ENCODE results near the gene MXRA5.
"Not testable (repeated sequence)": the region's sequence is repeated elsewhere in the genome, so short reads cannot be mapped to it uniquely, and the experiment has no call there.

Gene MXRA5

DNA sequence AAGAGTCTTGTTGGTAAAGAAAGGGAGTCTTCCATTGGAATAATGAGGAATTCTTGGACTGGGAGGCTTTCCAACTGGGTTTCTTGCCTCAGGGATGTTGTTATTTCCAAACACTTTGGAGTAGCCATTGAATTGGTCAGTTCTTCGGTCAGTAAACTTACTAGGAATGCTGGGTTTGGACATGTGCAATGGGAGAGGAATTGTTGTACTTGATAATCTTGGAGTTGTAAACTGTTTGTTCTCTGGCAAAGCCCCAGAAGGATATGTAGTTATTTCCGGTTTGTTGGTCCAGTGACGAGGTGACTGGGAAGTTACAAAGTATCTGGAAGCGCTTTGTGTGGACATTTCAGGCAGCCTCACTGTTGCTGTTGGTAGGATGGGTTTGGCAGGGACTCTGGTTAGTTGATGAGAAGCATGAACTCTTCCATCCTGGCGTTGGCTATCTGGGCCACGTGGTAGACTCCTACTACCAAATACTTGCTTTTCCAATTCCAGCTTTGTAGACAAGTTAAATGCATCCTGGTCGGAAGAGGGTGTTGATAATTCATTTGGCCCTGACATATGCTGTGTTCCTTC lies 25.9 kb downstream of the MXRA5 start:
- DNase-seq: no peak

DNA sequence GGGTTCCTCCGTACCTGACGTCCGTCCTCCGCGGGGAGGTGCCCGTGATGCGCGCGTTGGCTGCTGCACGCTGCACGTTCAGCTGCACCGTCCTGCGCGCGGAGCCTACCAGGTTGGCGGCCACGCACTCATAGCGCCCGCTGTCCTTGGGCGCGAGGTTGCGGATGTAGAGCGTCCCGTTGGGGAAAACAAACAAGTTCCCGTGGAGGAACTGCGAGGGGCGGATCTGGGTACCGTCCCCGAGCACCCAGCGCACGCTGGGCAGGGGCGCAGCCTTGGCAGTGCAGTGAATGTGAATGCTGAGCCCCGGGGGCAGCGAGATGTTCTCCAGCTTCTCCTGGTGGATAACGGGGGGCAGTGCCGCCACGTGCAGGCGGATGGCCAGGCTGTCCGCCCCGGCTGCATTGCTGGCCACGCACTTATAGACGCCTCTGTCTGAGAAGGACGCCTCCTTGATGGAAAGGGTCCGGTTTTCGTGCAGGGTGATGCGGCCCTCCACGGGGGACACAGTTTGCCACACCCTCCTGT lies 29.2 kb downstream of the MXRA5 start:
- no peak for DNase-seq

DNA sequence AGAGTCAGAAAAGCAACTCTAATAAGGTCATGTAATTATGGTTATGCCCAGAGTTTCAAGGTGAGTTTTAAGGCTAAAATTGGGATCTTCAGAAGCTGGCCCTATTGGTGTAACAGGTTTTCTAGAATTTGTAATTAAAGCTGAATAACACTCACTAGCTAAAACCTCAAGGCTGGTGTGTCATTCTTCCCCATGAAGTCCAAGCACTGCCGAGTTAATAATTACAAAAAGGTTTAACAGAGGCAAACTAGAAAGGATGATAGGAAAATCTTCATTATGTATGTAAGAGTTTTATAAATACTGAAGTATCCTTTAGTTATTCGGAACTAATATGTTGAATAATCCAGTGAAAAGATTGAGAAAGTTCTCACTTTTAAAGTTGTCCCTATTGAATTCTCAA lies 34.3 kb downstream of the MXRA5 start:
- DNase-seq: no peak

DNA sequence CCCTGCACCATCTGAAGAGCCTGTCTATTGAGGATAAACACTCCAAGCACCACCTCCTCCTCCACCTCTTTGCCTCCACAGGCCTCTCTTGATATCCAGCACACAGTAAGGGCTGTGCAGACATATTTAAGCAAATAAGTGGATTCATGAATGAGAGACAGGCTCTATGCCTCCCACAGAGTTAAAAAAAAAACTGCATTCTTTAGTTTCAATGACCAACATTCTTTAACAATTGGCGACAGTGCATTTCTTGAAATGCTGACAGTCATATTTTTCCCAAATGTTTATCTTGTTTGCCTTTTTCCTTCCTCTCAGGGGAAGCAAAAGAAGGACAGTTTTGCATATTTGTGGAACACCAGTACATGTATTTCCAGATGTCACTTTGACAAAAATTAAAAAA lies 38.6 kb downstream of the MXRA5 start:
- no peak for DNase-seq

DNA sequence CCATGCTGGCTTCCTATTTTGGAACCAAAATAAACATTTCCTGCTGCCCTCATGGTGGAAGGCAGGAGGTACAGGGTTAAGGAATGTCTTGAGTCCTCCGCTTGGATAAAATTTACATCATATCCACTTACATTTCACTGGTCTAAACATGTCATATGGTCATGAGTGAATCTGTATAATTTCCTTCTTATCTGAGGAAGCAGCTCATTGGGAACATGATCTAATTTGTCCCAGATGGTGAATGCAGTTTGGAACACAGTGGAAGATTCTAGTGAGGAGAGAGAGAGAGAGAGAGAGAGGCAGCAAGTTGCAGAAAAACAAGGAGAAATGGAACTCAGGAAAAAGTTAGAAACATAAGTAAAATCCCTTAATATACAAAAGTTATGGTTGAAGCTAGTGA lies 46.8 kb downstream of the MXRA5 start:
- no peak for DNase-seq

DNA sequence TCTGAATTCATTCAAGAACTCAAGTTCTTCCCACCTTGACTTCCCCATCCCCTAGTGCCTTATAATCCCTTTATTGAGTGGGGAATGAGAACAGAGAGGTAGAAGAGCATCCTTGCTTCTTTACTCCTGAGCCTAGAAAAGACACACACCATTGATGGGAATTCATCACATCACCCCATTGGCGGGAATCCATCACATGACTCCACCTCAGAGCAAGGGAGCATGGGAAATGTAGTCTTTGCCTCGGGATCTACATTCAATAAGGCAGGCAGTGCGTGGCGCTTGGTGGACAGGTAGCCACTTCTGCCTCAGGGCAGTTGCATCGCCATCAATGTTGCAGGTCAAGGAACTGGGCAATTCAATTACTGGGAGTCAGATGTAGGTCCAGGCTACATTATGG lies 50.7 kb downstream of the MXRA5 start:
- DNase-seq: no peak

DNA sequence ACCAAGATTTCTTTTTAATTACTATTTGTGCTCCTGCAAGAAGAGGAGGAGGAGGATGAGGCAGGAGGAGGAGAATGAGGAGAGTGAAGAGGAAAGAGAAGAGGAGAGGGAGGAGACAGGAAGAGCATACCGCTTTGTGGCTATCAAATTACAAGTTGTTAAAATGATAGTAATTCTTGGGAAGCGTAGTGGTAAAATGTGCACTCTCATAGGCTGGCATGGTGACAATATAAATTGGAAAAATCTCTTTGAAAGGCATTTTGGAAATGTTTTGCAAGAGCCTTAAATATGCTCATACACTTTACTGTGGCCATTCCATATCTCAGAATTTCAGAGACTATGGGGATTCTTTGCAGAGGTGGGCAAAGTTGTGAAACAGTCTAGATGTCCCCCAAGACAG lies 53.2 kb downstream of the MXRA5 start:
- DNase-seq: no peak

DNA sequence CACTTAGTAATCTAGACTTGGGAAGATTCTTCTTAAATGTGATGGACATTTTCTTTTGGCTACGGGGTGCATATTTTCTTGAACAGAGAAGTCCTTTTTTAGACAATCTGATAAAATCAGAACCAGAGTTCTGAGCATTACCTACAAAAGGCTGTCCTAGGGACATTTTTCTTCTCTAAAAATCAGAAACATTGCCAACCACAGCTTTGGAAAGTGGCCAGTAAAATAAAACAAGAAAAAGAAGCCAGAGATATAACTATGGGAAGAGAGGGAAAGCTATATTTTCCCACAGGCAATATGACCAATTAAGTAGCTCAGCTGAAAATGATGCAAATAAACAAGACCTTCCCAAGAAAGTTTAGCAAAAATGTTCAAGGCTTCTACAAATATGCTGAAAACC lies 55.9 kb downstream of the MXRA5 start:
- DNase-seq: no peak

DNA sequence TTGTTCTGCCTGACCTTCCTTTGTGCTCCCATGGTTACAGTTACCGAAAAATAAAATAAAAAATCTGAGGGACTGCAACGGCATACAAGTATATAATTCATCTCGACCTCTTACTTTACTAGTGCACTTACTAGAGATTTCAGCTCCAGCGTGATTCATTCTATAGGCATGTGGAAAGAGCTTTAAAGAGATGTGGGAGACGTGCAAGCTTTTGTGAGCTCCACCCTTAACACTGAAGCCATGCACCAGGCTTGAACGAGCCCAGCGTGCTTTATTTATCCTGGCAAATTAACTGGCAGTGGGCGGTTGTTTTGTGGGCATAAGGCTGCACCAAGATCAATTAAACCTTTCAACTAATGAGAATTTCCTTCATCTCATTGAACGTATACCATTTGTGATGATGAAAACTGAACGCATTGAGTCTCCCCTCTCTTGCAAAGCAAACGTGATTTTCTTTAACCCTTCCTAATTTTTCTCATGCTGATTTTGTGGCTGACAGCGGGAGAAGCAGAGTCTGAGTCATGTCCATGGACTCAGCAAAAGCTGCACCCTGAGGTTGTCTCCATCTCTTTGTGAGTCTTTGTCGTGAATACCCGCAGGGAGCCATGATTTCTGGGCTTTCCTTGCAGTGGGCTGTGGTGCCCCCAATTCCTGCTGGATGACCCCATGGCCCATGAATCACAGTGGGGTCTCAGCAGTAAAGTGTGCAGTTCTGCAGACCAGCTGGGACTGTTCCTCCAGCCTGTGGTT lies 60.1 kb downstream of the MXRA5 start:
- peak; percentile 48 for DNase-seq

DNA sequence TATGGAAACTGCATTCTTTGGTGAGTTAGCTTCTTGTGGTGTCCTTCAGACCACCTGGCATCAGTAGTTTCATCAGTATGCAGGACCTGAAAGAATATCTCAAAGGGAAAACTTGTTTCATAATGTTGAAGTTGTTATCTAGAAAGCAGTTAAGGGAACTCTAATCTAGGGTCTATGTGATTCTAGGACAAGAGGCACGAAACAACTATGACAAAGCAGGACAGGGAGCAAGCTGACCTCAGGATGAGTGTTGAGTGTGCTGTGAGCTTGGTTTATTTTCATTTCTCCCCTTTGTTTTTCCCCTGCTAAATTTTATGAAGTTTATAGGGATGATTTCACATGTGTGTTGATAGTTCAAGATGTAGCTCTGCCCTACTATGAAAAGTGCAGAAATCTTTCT lies 65.7 kb downstream of the MXRA5 start:
- DNase-seq: no peak

DNA sequence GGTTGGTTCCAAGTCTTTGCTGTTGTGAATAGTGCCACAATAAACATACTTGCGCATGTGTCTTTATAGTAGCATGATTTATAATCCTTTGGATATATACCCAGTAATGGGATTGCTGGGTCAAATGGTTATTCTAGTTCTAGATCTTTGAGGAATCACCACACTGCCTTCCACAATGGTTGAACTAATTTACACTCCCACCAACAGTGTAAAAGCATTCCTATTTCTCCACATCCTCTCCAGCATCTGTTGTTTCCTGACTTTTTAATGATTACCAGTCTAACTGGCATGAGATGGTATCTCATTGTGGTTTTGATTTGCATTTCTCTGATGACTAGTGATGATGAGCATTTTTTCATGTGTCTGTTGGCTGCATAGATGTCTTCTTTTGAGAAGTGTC lies 72.8 kb downstream of the MXRA5 start:
- DNase-seq: not testable (repeated sequence)

DNA sequence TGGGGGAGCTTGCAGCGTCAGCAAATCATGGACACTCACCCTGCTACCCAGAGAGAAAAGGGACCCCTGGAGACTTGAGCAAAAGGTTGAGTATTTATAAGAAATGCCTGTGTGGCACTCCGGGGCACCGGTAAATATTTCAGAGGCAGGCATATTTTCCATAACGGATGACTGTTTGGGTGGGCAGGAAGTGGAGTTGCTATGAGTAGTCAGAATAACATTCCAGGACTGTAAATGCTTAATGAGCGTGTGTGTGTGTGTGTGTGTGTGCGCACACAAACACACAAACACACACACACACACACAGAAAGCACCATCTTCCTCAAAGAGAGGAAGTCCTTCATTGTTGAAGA lies 74.6 kb downstream of the MXRA5 start:
- peak; percentile 47 for DNase-seq

DNA sequence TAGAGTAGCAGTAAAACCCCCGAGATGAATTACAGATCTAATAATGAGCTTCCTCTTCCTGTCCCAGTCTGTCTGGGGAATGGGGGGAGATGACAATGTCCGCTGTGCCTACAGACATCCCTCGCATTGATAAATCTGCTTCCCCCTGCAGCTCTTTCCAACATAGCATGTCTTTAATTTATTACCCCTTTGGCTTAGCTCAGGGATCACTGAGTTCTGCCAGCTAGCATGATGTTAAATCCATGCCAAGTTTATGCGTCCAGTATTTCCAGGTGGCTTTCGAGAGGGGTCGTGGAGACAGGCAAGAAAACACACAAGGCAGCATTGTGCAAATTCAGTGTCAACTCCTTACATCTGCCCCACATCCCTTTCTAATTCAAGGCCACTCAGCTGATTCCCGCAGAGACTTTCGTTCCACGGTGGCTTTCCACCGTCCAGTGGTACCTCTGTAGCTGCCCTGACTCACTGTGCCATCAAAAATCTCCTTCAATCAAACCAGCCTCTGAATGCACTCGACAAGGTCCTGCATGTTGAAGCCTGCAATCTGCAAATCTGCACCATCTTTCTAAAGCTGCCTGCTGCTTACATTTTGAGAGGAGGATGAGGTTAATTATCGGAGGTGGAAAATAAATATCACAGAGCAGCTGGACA lies 75.1 kb downstream of the MXRA5 start:
- no peak for DNase-seq

DNA sequence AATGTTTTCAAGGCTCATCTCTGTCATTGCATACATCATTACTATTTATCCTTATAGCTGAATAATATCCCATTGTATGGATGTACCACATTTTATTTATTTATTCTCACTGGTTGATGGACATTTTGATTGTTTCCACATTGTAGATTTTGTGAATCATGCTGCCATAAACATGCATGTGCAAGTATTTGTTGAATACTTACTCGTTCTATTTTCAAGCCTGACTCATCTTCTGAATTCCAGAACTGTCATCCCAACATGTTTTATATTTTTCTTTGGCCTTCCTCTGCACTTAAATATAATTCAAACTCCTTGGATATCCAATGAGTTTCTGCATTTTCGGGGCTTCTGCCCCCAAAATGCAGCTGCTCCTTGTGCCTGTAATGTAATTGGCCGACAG lies 77.6 kb downstream of the MXRA5 start:
- DNase-seq: no peak

DNA sequence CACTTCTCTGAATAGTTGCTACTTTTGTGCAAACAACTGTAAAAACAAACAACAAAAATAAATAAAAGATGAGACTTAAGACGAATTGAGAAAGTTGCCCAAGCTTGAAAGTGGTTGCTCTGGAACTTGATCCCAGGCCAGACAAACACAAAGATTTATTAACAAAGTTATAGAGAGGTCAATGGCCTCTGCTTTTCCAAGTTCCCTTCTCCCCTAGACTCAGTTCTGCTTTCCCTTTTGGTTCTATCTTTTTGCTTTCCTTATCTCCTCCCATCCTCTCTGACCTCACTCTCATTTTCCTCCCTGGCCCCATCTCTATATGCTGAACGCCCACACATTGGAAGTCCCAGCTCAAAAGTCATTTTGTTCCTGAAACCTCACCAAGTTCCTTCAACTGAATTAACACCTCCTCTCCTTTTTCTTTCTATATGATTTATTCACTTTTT lies 82.7 kb downstream of the MXRA5 start:
- DNase-seq: no peak

DNA sequence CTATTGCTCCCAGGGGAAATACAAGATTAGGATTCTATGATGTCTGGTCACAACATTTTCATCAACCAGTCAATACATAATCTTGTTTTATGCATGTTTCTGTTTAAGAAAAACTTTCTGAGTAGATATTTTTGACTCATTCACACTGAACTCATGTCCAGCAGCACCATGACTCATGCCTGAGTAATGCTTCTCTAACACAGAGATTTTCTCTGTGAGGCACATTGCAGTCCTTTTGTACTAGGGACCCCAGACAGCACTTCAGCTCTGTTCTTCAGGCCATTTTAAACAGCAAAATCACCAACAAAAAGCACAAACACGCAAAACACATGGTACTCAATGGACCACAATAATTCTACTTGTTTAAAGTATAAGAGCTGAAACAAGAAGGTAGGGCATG lies 83.6 kb downstream of the MXRA5 start:
- no peak for DNase-seq
